ENCODE measurements around the gene RPA3. TPM values are rescaled to one million over a fixed set of nuclear protein-coding genes. Genes with fewer than 3 reads are reported as not detected.

The RPA3 gene
- total RNA-seq, 1 experiment from 2014 or later, result 44.2 TPM

- TF ChIP-seq CTCF (IDR thresholded peaks at IDR 0.05; ENCODE audit: unreplicated experiment), result no peak
- no peaks in the 10 kb centered on the region for H3K36me3 Mint-ChIP-seq (ENCODE audit: insufficient read depth, unreplicated experiment)
- H3K27ac Mint-ChIP-seq (ENCODE audit: low read depth, unreplicated experiment), result peak overlapping the region; percentile 93
- BruUV-seq (replicated peaks), result no TSS peak
- no peaks in the 10 kb centered on the region for H3K27me3 Mint-ChIP-seq (ENCODE audit: insufficient read depth, unreplicated experiment)
- DNase-seq (ENCODE audit: unreplicated experiment), result no peak
- H3K9me3 Mint-ChIP-seq (ENCODE audit: unreplicated experiment), result no peaks in the 10 kb centered on the region
- ChIA-PET CTCF (interaction anchor here (0.5 to 2.6 kb wide), 17 partner anchors 9 to 665 kb away, joined by 3 to 18 read pairs (median 4); no protein-coding TSS in a partner anchor), POLR2A (interaction anchor here (0.7 to 5.4 kb wide), 25 partner anchors 8 to 665 kb away, joined by 3 to 80 read pairs (median 4); partner anchors contain the start of genes GLCCI1, RPA3 and UMAD1)
- intact Hi-C loops (cut with micrococcal nuclease), result no loop called here
- no peak overlapping the region for H3K4me3 Mint-ChIP-seq (ENCODE audit: unreplicated experiment)
- H3K4me1 Mint-ChIP-seq (ENCODE audit: insufficient read depth, unreplicated experiment), result peaks cover 39% of the 10 kb centered on the region
These were observed 46.4 kb upstream of the RPA3 start for GRCh38 chr7:7764520-7765396.

GRCh38 chr7:7761974-7762779 is 43.8 kb upstream of the RPA3 start:
- peak overlapping the region; percentile 87 for H3K4me3 Mint-ChIP-seq (ENCODE audit: unreplicated experiment)
- ChIA-PET POLR2A (interaction anchor here (0.5 to 6.7 kb wide), 13 partner anchors 10 to 211 kb away, joined by 3 to 60 read pairs (median 5); partner anchors contain the start of genes GLCCI1, RPA3 and UMAD1), CTCF (interaction anchor here (0.7 to 6.6 kb wide), 9 partner anchors 23 to 654 kb away, joined by 3 to 90 read pairs (median 3); partner anchors contain the start of gene UMAD1)
- H3K36me3 Mint-ChIP-seq (ENCODE audit: insufficient read depth, unreplicated experiment), result no peaks in the 10 kb centered on the region
- peak overlapping the region; percentile 95 for H3K27ac Mint-ChIP-seq (ENCODE audit: low read depth, unreplicated experiment)
- BruUV-seq (replicated peaks), result no TSS peak
- TF ChIP-seq CTCF (IDR thresholded peaks at IDR 0.05; ENCODE audit: unreplicated experiment), result no peak
- H3K27me3 Mint-ChIP-seq (ENCODE audit: insufficient read depth, unreplicated experiment), result no peaks in the 10 kb centered on the region
- intact Hi-C loops (cut with micrococcal nuclease), result loop anchor here (1.0 to 2.0 kb wide), 8 partner anchors 81 to 534 kb away; partner anchors contain the start of genes GLCCI1 and UMAD1
- peaks cover 33% of the 10 kb centered on the region for H3K4me1 Mint-ChIP-seq (ENCODE audit: insufficient read depth, unreplicated experiment)
- H3K9me3 Mint-ChIP-seq (ENCODE audit: unreplicated experiment), result no peaks in the 10 kb centered on the region
- DNase-seq (ENCODE audit: unreplicated experiment), result peak; percentile 59

- no TSS peak for BruUV-seq (replicated peaks)
- H3K4me1 Mint-ChIP-seq (ENCODE audit: insufficient read depth, unreplicated experiment), result peaks cover 33% of the 10 kb centered on the region
These were observed 43.0 kb upstream of the RPA3 start for GRCh38 chr7:7761340-7761973.

More at GRCh38 chr7:7761340-7761973, 43.0 kb upstream of the RPA3 start:
- DNase-seq (ENCODE audit: unreplicated experiment), result peak; percentile 64
- Mint-ChIP-seq H3K36me3 (ENCODE audit: insufficient read depth, unreplicated experiment) (no peaks in the 10 kb centered on the region), H3K27me3 (ENCODE audit: insufficient read depth, unreplicated experiment) (no peaks in the 10 kb centered on the region), H3K27ac (ENCODE audit: low read depth, unreplicated experiment) (peak overlapping the region; percentile 95), H3K9me3 (ENCODE audit: unreplicated experiment) (no peaks in the 10 kb centered on the region), H3K4me3 (ENCODE audit: unreplicated experiment) (peak overlapping the region; percentile 87)
- ChIA-PET POLR2A (interaction anchor here (0.6 to 6.7 kb wide), 14 partner anchors 10 to 212 kb away, joined by 3 to 60 read pairs (median 6); partner anchors contain the start of genes GLCCI1, RPA3 and UMAD1), CTCF (interaction anchor here (0.6 to 6.6 kb wide), 24 partner anchors 17 to 653 kb away, joined by 3 to 90 read pairs (median 3); partner anchors contain the start of gene UMAD1)
- peak; percentile 30 for TF ChIP-seq CTCF (IDR thresholded peaks at IDR 0.05; ENCODE audit: unreplicated experiment)
- intact Hi-C loops (cut with micrococcal nuclease), result loop anchor here (1.0 kb wide), 3 partner anchors 80 to 429 kb away; no protein-coding TSS in a partner anchor

Data from MCF 10A (cell line).